ENCODE results near the gene RIC8B.

- TF ChIP-seq CTCF (IDR thresholded peaks at IDR 0.05; ENCODE audit: borderline replicate concordance, extremely low read depth, low read length, poor library complexity, severe bottlenecking) = no peak
- TF ChIP-seq EZH2 (IDR thresholded peaks at IDR 0.05; ENCODE audit: borderline replicate concordance, low read depth, low read length, severe bottlenecking) = no peak
These were observed 76.8 kb downstream of the RIC8B start for GRCh38 chr12:106851306-106851705.
